ENCODE results near the gene FOXF1. TPM values are rescaled to one million over a fixed set of nuclear protein-coding genes. Genes with fewer than 3 reads are reported as not detected.

Gene FOXF1
- total and polyA plus RNA-seq, 3 experiments from 2014 or later = not detected

- peaks cover 31% of the 10 kb centered on the region for H3K27me3 ChIP-seq (ENCODE audit: insufficient read depth, low read length, poor library complexity, severe bottlenecking)
- Mint-ChIP-seq H3K27ac (peak overlapping the region in 1 of 8 donors; percentile 52), H3K9me3 (no peaks in the 10 kb centered on the region), H3K4me1 (peaks cover 22 to 34% (median 26%) of the 10 kb centered on the region in 3 donors), H3K27me3 (peaks cover 62 to 78% of the 10 kb centered on the region in 2 donors), H3K4me3 (peak overlapping the region in 6 of 7 donors; percentile 26 to 52 (median 39)), H3K36me3 (no peaks in the 10 kb centered on the region)
- H3K27ac ChIP-seq (ENCODE audit: low read depth, low read length) = no peak overlapping the region
- CTCF ChIA-PET = no interaction called here
- H3K4me1 ChIP-seq (ENCODE audit: insufficient read depth, low read length) = no peaks in the 10 kb centered on the region
- H3K4me3 ChIP-seq (ENCODE audit: low read length) = no peak overlapping the region
- H3K9me3 ChIP-seq (ENCODE audit: low read length) = no peaks in the 10 kb centered on the region
- no peaks in the 10 kb centered on the region for H3K36me3 ChIP-seq (ENCODE audit: insufficient read depth, low read length)
- no peak for DNase-seq
- POLR2A ChIA-PET = no interaction called here
Observed at GRCh38 chr16:86505185-86505898, 5.0 kb upstream of the FOXF1 start.

- H3K27me3 Mint-ChIP-seq = peaks cover 55 to 72% of the 10 kb centered on the region in 2 donors
- H3K4me3 Mint-ChIP-seq = peak overlapping the region; percentile 6 to 61 (median 38)
- no peaks in the 10 kb centered on the region for H3K9me3 Mint-ChIP-seq
- CTCF ChIA-PET = no interaction called here
- Histone ChIP-seq H3K4me3 (ENCODE audit: low read length) (no peak overlapping the region), H3K36me3 (ENCODE audit: insufficient read depth, low read length) (no peaks in the 10 kb centered on the region), H3K27me3 (ENCODE audit: insufficient read depth, low read length, poor library complexity, severe bottlenecking) (peaks cover 28% of the 10 kb centered on the region), H3K27ac (ENCODE audit: low read depth, low read length) (no peak overlapping the region), H3K4me1 (ENCODE audit: insufficient read depth, low read length) (no peaks in the 10 kb centered on the region), H3K9me3 (ENCODE audit: low read length) (no peaks in the 10 kb centered on the region)
- H3K4me1 Mint-ChIP-seq = peaks cover 24 to 37% (median 26%) of the 10 kb centered on the region in 3 donors
- no peaks in the 10 kb centered on the region for H3K36me3 Mint-ChIP-seq
- POLR2A ChIA-PET = no interaction called here
- peak overlapping the region in 1 of 8 donors; percentile 12 for H3K27ac Mint-ChIP-seq
- no peak for DNase-seq
Observed at GRCh38 chr16:86505899-86506864, 4.1 kb upstream of the FOXF1 start.

DNA sequence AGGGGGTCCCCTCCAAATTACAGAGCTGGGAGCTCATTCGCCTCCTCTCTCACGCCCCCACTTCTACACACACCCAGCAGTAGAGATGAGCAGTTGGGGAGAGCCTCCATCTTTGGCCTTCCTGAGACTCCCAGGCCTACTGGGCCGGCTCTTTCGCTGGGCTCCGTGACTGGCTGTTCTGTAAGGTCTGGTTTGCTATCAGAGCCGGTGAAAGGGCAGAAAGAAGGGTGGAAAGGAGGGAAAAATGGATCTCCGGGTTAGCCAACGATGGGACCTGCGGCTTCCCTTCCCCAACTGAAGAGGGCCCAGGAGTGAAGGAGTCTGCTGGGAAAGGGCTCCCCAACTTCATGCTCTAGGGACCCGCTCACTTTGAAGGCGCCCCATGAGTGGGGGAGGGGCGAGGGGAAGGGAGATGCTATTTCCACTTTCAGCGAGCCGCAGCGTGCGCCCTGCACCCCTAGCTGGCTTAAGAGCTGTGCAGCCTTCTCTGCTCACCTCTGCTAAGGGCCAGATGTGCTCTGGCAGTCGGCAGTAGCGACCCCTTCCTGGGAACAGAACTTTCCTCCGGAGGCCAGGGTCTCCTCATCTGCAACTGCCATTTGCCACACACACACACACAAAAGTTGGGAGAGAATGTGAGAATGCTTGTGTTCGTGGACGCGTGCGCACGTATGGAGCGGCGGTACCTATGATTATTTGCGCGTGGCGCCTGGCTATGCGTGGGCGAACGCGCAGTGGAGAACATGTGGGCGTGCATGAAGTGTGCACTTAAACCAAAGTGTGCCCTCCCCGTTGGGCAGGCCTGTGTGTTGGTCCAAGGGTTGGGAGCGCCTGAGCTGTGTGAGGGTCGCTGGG, 2.9 kb upstream of the FOXF1 start:
- H3K36me3 Mint-ChIP-seq = no peaks in the 10 kb centered on the region
- CTCF ChIA-PET = no interaction called here
- no peaks in the 10 kb centered on the region for H3K9me3 ChIP-seq (ENCODE audit: low read length)
- H3K27me3 Mint-ChIP-seq = peaks cover 45 to 65% of the 10 kb centered on the region in 2 donors
- no peak for DNase-seq
- H3K36me3 ChIP-seq (ENCODE audit: insufficient read depth, low read length) = no peaks in the 10 kb centered on the region
- no peak overlapping the region for H3K27ac ChIP-seq (ENCODE audit: low read depth, low read length)
- no peak overlapping the region for H3K4me3 ChIP-seq (ENCODE audit: low read length)
- POLR2A ChIA-PET = no interaction called here
- H3K4me1 ChIP-seq (ENCODE audit: insufficient read depth, low read length) = no peaks in the 10 kb centered on the region
- H3K9me3 Mint-ChIP-seq = no peaks in the 10 kb centered on the region
- no peak overlapping the region for H3K27ac Mint-ChIP-seq
- peaks cover 24 to 41% (median 26%) of the 10 kb centered on the region in 3 donors for H3K4me1 Mint-ChIP-seq
- H3K27me3 ChIP-seq (ENCODE audit: insufficient read depth, low read length, poor library complexity, severe bottlenecking) = peaks cover 20% of the 10 kb centered on the region
- peak overlapping the region in 6 of 7 donors; percentile 64 to 79 (median 70) for H3K4me3 Mint-ChIP-seq

GRCh38 chr16:86508028-86508946, 2.0 kb upstream of the FOXF1 start:
- Mint-ChIP-seq H3K9me3 (no peaks in the 10 kb centered on the region), H3K27ac (no peak overlapping the region), H3K4me1 (peaks cover 24 to 45% (median 26%) of the 10 kb centered on the region in 3 donors), H3K4me3 (peak overlapping the region in 6 of 7 donors; percentile 64 to 90 (median 76)), H3K27me3 (peaks cover 45 to 65% of the 10 kb centered on the region in 2 donors), H3K36me3 (no peaks in the 10 kb centered on the region)
- no peak overlapping the region for H3K27ac ChIP-seq (ENCODE audit: low read depth, low read length)
- H3K4me1 ChIP-seq (ENCODE audit: insufficient read depth, low read length) = no peaks in the 10 kb centered on the region
- H3K27me3 ChIP-seq (ENCODE audit: insufficient read depth, low read length, poor library complexity, severe bottlenecking) = peaks cover 27% of the 10 kb centered on the region
- POLR2A ChIA-PET = no interaction called here
- no peaks in the 10 kb centered on the region for H3K9me3 ChIP-seq (ENCODE audit: low read length)
- H3K36me3 ChIP-seq (ENCODE audit: insufficient read depth, low read length) = no peaks in the 10 kb centered on the region
- H3K4me3 ChIP-seq (ENCODE audit: low read length) = no peak overlapping the region
- CTCF ChIA-PET = no interaction called here
- DNase-seq = no peak

DNA sequence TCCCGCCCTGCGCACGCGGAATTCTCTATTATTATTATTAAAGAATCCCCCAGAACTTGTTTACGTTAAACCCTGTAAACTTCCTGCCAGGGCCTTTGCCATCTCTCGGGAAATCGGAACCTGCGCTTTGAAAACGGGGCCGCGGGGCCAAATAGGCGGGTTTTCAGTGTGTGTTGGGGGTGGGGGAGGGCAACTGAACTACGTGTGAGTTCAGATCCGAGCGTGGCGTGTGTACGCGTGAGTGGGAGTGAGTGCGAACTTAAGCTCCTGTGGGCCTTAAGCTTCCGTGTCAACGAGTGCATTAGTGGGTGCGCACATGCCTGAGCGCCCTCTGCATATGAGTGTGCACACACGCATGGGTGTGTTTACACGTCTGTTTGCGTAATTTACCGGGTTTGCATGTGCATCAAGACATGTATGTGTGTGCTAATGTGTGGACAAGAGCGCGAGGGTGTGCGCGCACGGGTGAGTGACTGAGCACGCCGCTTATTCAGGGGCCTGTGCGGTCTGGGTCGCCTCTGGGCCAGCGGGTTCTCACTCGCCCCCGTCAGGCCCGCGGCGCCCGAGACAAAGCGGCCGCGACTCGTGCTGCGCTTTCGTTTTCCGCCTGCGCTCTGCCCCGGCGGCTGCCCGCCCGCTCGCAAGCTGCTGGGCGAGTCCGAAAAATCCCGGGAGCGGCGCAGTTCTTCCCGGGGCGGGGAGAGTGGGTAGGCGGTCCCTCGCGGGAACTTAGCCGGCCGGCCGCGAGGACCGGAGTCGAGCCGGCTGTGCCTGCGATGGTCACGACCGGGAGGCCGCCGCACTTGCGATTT, 1.2 kb upstream of the FOXF1 start:
- H3K4me3 ChIP-seq (ENCODE audit: low read length) = peak overlapping the region; percentile 12
- no peaks in the 10 kb centered on the region for H3K4me1 ChIP-seq (ENCODE audit: insufficient read depth, low read length)
- ChIA-PET POLR2A (no interaction called here), CTCF (no interaction called here)
- Mint-ChIP-seq H3K27ac (peak overlapping the region in 1 of 8 donors; percentile 49), H3K36me3 (peaks cover 0 to 2% (median 0%) of the 10 kb centered on the region in 3 donors), H3K27me3 (peaks cover 39 to 65% of the 10 kb centered on the region in 2 donors), H3K4me1 (peaks cover 29 to 50% (median 31%) of the 10 kb centered on the region in 3 donors), H3K4me3 (peak overlapping the region; percentile 66 to 90 (median 83)), H3K9me3 (peaks cover 0 to 1% (median 0%) of the 10 kb centered on the region in 5 donors)
- H3K27ac ChIP-seq (ENCODE audit: low read depth, low read length) = no peak overlapping the region
- H3K36me3 ChIP-seq (ENCODE audit: insufficient read depth, low read length) = no peaks in the 10 kb centered on the region
- no peak for DNase-seq
- H3K9me3 ChIP-seq (ENCODE audit: low read length) = no peaks in the 10 kb centered on the region
- peaks cover 27% of the 10 kb centered on the region for H3K27me3 ChIP-seq (ENCODE audit: insufficient read depth, low read length, poor library complexity, severe bottlenecking)

DNA sequence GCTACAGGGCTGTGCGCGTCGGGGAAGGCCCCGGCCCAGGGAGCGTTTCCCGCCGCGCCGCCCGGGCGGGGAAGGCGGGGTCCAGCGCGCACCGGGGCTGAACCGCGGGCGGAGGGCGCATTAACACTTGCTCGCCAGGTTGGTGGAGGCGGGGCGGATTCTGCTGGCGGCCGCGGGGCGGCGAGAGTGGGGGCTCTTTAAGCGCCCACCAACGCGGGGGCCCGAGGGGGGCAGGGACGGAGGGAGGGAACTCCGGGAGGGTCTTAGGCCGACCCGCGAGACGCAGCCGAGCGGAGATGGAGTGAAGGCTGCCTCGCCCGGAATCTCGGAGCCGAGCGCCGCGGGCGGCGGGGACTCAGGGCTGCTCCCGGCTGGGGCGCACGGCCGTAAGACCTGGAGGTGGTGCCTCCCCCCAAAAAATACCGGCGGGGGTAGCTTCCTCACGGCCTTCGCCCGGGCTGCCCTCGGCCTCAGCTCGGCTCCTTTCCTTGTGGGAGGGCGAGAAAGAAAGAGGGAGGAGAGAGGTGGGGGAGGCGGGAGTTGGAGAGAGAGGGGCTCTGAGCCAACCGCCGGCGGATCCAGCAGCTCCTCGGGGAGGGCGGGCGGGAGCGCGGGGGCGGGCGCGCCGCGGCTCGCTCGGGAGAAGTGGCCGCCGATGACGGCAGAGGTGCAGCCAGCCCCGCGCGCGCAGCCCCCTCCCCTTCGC, 415 bp upstream of the FOXF1 start:
- H3K27me3 Mint-ChIP-seq = peaks cover 38 to 65% of the 10 kb centered on the region in 2 donors
- ChIA-PET CTCF (no interaction called here), POLR2A (no interaction called here)
- H3K4me3 Mint-ChIP-seq = peak overlapping the region in 1 of 7 donors; percentile 83
- Histone ChIP-seq H3K36me3 (ENCODE audit: insufficient read depth, low read length) (no peaks in the 10 kb centered on the region), H3K27me3 (ENCODE audit: insufficient read depth, low read length, poor library complexity, severe bottlenecking) (peaks cover 19% of the 10 kb centered on the region), H3K9me3 (ENCODE audit: low read length) (no peaks in the 10 kb centered on the region), H3K4me1 (ENCODE audit: insufficient read depth, low read length) (no peaks in the 10 kb centered on the region), H3K27ac (ENCODE audit: low read depth, low read length) (no peak overlapping the region), H3K4me3 (ENCODE audit: low read length) (no peak overlapping the region)
- peaks cover 0 to 2% (median 0%) of the 10 kb centered on the region in 3 donors for H3K36me3 Mint-ChIP-seq
- H3K9me3 Mint-ChIP-seq = peaks cover 0 to 1% (median 0%) of the 10 kb centered on the region in 5 donors
- H3K27ac Mint-ChIP-seq = no peak overlapping the region
- H3K4me1 Mint-ChIP-seq = peaks cover 29 to 46% (median 30%) of the 10 kb centered on the region in 3 donors
- DNase-seq = no peak

All from CD8-positive, alpha-beta memory T cell (primary cell).